ENCODE data around the gene TCP11.
"Not testable (repeated sequence)": the region's sequence is repeated elsewhere in the genome, so short reads cannot be mapped to it uniquely, and the experiment has no call there.

The TCP11 gene

GRCh38 chr6:35146453-35146852 lies 5.3 kb upstream of the TCP11 start:
- DNase-seq (ENCODE audit: low read depth in 2 of 2): no peak

DNA sequence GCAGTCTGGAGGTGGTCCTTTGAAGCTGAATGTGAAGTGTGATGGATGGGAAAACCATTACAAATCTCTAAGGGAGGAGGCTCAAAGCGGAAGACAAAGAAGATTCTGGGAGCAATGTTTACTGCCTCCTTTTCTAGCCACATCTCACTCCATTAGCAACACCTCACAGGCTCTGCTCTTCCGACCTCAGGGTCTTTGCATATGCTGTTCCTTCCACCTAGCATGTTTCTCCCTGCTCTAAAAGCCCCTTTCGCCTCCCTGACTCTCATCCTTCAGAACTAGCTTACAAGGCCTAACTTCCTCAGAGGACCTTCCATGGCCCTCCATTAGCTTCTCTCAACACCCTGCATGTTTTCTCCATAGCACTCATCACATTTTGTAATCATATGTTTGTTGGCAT lies 4.6 kb upstream of the TCP11 start:
- DNase-seq (ENCODE audit: low read depth in 2 of 2): no peak

GRCh38 chr6:35142588-35143569 lies 1.7 kb upstream of the TCP11 start:
- no peak for DNase-seq (ENCODE audit: low read depth in 2 of 2)

- DNase-seq (ENCODE audit: low read depth in 2 of 2): no peak
These were observed 516 bp downstream of the TCP11 start for GRCh38 chr6:35140639-35141006.

GRCh38 chr6:35139924-35140638 lies 1.1 kb downstream of the TCP11 start:
- DNase-seq (ENCODE audit: low read depth in 2 of 2): peak; percentile 14 to 25

DNA sequence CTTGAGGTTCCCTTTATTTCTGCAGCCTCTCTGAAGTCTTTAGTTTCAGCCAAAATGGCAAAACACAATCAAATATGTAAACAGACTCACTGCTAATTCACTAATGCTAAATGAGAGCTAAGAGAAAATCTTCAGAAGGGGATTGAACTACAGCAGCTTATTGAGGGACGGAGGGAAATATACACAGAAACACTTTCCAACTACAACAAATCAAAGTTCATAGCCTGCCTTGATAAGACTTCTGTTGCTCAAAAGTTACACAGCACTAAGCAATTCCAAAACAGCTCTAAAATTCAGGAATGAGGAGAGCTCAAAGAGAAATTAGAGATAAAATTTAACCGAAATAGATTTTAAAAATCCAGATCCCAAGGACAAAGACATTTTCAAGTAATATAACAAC lies 1.7 kb downstream of the TCP11 start:
- no peak for DNase-seq (ENCODE audit: low read depth in 2 of 2)

- DNase-seq (ENCODE audit: low read depth in 2 of 2): not testable (repeated sequence)
These were observed 2.9 kb downstream of the TCP11 start for GRCh38 chr6:35138191-35138590.

DNA sequence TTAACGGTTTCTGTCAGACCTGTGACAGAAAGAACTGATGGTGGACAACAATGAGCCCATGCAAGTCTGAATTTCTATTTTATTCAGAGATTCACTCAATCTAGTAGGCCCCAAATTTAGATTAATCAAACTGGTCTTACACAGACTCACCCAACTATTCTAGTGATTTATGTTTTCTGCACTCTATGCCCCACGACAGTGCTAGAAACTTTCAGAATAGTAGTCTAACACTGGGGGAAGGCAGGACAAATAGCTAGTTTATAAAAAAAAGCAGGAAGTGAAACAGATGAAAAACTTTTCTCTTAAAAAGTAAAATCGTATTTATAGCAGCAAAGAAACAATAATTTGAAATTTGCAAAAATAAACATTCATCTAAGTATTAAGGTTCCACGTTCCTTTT lies 5.0 kb downstream of the TCP11 start:
- no peak for DNase-seq (ENCODE audit: low read depth in 2 of 2)

- DNase-seq (ENCODE audit: low read depth in 2 of 2): no peak
These were observed 12.6 kb downstream of the TCP11 start for GRCh38 chr6:35128496-35128895.

DNA sequence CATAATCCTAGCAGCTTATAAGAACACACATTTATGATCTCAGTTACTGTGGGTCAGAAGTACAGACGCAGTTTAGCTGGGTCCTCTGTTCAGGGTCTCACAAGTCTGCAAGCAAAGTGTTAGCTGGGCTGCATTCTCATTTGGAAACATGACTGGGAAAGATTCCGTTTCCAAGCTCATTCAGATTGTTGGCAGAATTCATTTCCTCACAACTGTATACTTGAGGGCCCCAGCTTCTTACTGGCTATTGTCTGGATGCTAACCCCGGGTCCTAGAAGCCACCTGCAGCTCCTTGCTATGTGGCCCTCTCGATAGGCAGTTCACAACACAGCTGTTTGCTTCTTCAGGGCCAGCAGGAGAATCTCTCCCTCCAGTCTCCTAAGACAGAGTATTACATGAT lies 13.1 kb downstream of the TCP11 start:
- no peak for DNase-seq (ENCODE audit: low read depth in 2 of 2)

DNA sequence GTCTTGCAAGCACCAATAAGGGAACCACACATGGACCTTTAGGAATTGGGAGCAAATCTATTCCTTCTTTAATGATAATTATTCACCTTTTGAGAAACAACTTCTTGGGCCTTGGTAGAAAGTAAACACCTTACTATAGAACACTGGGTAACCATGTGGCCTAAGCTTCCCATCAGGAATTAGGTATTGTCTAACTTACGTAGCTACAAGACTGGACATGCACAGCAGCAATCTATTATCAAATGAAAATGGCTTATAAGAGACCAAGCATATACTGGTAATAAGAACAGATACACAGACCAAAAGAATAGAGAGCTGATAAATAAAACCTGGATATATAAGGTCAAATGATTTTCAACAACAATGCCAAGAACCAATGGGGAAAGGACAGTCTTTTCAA lies 16.8 kb downstream of the TCP11 start:
- no peak for DNase-seq (ENCODE audit: low read depth in 2 of 2)

DNA sequence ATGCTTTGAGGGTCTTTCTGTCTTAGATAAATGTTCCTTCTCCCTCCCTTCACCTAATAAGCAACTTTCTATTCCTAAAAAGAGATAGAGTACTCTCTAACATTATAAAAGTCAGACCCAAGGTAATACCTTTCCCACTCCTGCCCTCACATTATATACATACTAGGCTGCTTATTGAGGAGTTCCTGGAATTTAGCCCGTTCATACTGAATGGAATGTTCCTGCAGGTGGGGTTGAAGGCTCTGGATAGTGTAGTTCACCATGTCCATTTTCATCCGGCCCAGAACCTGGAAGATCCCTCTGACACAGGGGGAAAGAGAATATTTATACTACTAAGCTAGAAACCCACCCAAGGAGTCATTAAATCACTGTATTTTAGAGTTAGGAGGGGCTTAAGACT lies 20.4 kb downstream of the TCP11 start:
- no peak for DNase-seq (ENCODE audit: low read depth in 2 of 2)

DNA sequence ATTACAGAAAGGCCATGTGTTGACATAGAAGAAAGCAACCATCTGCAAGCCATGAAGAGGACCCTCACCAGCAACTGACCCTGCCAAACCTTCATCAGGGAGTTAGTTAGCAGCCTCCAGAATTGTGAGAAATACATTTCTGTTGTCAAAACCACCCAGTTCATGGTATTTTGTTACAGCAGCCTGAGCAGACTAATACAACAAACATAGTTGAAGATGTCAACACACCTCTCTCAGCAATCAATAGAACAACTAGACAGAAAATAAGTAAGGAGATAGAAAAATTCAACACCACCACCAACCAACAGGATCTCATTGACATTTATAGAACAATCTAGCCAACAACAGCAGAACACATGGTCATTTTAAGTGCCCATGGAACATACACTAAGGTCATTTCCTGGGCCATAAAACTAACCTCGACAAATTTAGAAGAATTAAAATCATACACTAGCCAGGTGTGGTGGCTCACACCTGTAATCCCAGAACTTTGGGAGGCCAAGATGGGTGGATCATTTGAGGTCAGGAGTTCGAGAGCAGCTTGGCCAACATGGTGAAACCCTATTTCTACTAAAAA lies 32.7 kb downstream of the TCP11 start:
- no peak for DNase-seq (ENCODE audit: low read depth in 2 of 2)

GRCh38 chr6:35107761-35108160 lies 33.4 kb downstream of the TCP11 start:
- DNase-seq (ENCODE audit: low read depth in 2 of 2): not testable (repeated sequence)

DNA sequence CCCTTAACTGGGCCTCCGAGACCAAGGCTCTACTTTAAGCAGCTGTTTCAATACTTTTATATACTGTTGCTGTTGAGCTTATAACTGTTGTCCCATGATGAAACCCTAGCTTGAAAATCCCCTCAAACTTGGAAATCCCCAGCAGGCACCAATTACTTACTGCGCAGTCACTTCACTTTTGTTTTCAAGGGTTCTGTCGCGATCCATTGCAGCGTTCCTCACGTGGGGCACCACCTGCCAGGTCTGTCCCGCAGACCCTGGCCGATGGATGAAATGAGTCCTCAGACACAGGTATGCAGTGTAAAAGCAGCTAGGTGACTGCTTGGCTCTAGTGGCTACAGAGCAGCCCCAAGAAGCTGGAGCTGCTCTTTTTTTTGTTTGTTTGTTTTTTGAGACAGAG lies 33.9 kb downstream of the TCP11 start:
- DNase-seq (ENCODE audit: low read depth in 2 of 2): not testable (repeated sequence)

DNA sequence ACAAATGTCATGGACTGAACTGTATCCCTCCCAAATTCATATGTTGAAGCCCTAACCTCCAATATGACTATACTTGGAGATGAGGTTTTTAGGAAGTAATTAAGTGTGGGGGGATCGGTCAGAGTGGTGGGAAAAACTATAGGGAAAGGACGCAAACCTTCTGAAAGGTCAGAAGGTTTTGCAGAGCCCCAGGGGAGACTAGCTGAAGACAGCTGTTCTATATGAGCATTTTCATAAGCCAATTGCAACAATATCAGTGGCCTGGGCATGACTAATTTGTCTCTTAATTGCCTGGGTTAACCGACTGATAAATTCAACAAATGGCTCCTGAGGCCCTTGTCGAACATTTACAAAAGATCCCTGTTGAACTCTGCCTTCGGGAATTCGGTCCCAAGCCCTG lies 35.1 kb downstream of the TCP11 start:
- DNase-seq (ENCODE audit: low read depth in 2 of 2): not testable (repeated sequence)

- no peak for DNase-seq (ENCODE audit: low read depth in 2 of 2)
These were observed 36.1 kb downstream of the TCP11 start for GRCh38 chr6:35105078-35105477.

DNA sequence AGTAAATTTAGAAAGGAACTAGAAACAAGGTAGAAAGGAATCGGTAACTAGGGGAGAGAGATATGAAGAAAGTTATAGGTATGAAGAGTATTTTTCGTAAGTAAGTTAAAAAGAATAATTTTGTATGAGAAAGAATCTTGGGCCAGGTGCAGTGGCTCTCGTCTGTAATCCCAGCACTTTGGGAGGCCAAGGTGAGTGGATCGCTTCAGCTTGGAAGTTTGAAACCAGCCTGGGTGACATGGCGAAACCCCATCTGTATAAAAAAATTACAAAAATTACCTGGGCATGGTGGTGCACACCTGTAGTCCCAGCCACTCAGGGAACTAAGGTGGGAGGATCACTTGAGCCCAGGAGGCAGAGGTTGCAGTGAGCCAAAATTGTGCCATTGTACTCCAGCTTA lies 42.0 kb downstream of the TCP11 start:
- no peak for DNase-seq (ENCODE audit: low read depth in 2 of 2)

DNA sequence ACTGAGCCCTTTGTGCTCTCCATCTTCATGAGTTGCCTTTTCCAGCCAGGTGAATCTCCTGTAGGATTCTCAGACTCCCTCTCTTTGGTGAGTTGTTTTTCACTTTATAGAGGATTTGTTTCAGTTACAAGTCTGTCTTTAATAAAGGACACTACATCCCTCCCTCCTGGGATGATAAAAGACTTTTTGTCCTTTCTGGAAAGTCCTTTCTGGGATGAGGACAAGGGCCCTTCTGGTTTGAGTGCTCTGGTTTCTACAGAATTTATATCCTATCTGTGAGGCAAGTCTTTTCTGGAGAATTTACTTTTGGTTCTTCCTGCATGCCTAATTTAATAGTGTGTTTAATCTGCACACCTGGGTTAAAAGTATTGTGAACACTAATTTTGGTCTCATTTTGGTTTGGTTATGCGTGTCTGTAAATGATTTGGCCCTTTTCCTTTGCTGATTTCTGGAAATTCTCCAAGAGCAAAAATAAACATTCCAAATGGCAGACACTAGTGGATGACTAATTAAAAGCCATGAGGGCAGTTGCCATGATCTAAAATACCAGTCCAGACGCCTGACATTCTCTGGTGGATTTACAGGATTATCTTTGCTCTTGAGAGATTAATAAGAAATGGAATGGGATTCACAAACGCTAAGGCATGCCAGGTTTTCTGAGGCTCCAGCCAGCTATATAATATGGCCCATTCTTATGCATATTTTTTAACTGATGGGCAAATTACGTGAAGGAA lies 44.8 kb downstream of the TCP11 start:
- DNase-seq (ENCODE audit: low read depth in 2 of 2): no peak

DNA sequence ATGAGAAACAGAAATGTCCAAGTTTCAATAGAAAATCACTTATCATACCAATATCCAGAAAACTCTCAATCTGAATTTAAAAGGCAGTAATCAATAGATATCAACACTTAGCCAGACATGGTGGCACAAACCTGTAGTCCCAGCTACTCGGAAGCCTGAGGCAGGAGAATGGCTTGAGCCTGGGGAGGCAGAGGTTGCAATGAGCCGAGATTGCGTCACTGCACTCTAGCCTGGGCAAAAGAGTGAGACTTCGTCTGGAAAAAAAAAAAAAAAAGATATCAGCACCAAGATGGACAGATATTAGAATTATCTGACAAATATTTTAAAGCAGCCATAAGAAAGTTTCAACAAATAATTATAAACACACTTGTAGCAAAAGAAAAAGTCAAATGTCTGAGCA lies 47.0 kb downstream of the TCP11 start:
- DNase-seq (ENCODE audit: low read depth in 2 of 2): no peak

DNA sequence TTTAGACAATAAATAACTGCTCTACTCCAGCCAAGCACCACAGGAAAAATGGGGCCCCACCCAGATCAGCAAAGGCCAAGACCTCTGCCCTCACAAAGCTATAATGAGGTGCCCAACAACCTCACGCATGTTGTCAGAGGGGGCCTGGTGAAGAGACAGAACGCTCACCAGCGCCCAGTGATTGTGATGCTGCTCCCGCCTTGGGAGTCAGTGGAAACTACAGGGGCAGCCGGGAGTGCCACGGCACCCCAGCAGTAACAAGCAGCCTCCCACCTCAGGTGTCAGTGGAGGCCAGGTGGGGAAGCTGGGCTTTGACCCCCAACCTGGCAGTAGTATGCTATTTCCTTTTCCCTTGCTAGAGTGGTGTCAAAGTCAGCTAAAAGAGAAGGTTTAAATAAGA lies 47.4 kb downstream of the TCP11 start:
- no peak for DNase-seq (ENCODE audit: low read depth in 2 of 2)

- DNase-seq (ENCODE audit: low read depth in 2 of 2): no peak
These were observed 48.1 kb downstream of the TCP11 start for GRCh38 chr6:35093118-35093445.

Measured in activated CD8-positive, alpha-beta memory T cell treated with anti-CD3 and anti-CD28 coated beads for 4 hours (primary cell).